SK-N-SH (cell line): ENCODE data around the gene EXOC4. TPM values are rescaled to one million over a fixed set of nuclear protein-coding genes. Genes with fewer than 3 reads are reported as not detected.

ENCODE experiments used
- CTCF ChIA-PET: fragments of 300-600, 350-600 bp; formaldehyde crosslinking; extraction: SDS; loops from one replicate; lab custom pipeline; 2021; lab: Yijun Ruan, JAX
- POLR2A ChIA-PET: fragments of 350-600 bp; sonication (Branson Sonifier 250); formaldehyde crosslinking; extraction: SDS; loops from one replicate; lab custom pipeline; 2020; ENCODE audit warnings: antibody characterized with exemption, inconsistent platforms; lab: Yijun Ruan, JAX
- DNase-seq: peaks from one replicate; pipeline ENCODE4 v3.0.0; 2012
- H2AFZ ChIP-seq: fragments of 200-600 bp; sonication (generic); 2 replicates; pipeline ENCODE4 v1.8.1; 2016; ENCODE audit warnings: antibody characterized with exemption, mild to moderate bottlenecking, low read depth
- H3F3A ChIP-seq: fragments of 200-600 bp; sonication (generic); replicated peaks from 2 replicates; pipeline ENCODE3; 2016; ENCODE audit warnings: antibody characterized with exemption, mild to moderate bottlenecking; ENCODE audit not compliant: insufficient read depth
- H3K27ac ChIP-seq, 2 experiments: fragments of 200-500 bp in 1 of 2; fragments of 200-600 bp in 1 of 2; sonication (Bioruptor generic) in 1 of 2; sonication (generic), shearing (Covaris generic) in 1 of 2; 2 replicates each; pipeline versions ENCODE4 v1.5.1 to v1.6.1; 2014 to 2016; ENCODE audit warnings: low read depth in 2 of 2, inconsistent platforms in 1 of 2, low read length in 1 of 2, mild to moderate bottlenecking in 1 of 2, mixed read lengths in 1 of 2
- H3K27me3 ChIP-seq: fragments of 200-600 bp; sonication (generic), shearing (Covaris generic); 2 replicates; pipeline ENCODE4 v1.6.1; 2016; ENCODE audit warnings: mixed run types; ENCODE audit not compliant: insufficient read depth
- H3K36me3 ChIP-seq, 2 experiments: fragments of 200-500 bp in 1 of 2; fragments of 200-600 bp in 1 of 2; sonication (Bioruptor generic) in 1 of 2; sonication (generic) in 1 of 2; replicated peaks in 1 of 2; 2 replicates each; pipeline versions ENCODE3 to v1.5.1; 2014 to 2016; ENCODE audit warnings: low read length in 1 of 2, mild to moderate bottlenecking in 1 of 2; ENCODE audit not compliant: insufficient read depth in 2 of 2, control insufficient read depth in 1 of 2
- H3K4me1 ChIP-seq, 2 experiments: fragments of 200-500 bp in 1 of 2; fragments of 200-600 bp in 1 of 2; sonication (Bioruptor generic) in 1 of 2; sonication (generic), shearing (Covaris generic) in 1 of 2; 2 replicates each; pipeline versions ENCODE4 v1.5.1 to v1.6.1; 2014 to 2016; ENCODE audit warnings: low read depth in 1 of 2, low read length in 1 of 2, mixed run types in 1 of 2; ENCODE audit not compliant: insufficient read depth in 2 of 2, control insufficient read depth in 1 of 2
- H3K4me2 ChIP-seq: fragments of 200-600 bp; sonication (generic), shearing (Covaris generic); 2 replicates; pipeline ENCODE4 v1.6.1; 2017; ENCODE audit warnings: mixed run types
- H3K4me3 ChIP-seq, 2 experiments: fragments of 200-500 bp in 1 of 2; fragments of 200-600 bp in 1 of 2; sonication (Bioruptor generic) in 1 of 2; sonication (generic), shearing (Covaris generic) in 1 of 2; 2 replicates each; pipeline versions ENCODE4 v1.5.1 to v1.8.1; 2014 to 2016; ENCODE audit warnings: low read depth in 2 of 2, inconsistent platforms in 1 of 2, low read length in 1 of 2, mild to moderate bottlenecking in 1 of 2, mixed read lengths in 1 of 2, moderate library complexity in 1 of 2
- H3K79me2 ChIP-seq: fragments of 200-600 bp; sonication (generic); 2 replicates; pipeline ENCODE4 v1.8.1; 2017; ENCODE audit warnings: mild to moderate bottlenecking; ENCODE audit not compliant: insufficient read depth
- H3K9ac ChIP-seq: fragments of 200-600 bp; sonication (generic); 2 replicates; pipeline ENCODE4 v1.6.1; 2017; ENCODE audit warnings: mixed run types
- H3K9me2 ChIP-seq: fragments of 200-600 bp; sonication (generic); 2 replicates; pipeline ENCODE4 v1.6.1; 2017; ENCODE audit warnings: mixed run types
- H3K9me3 ChIP-seq: fragments of 200-600 bp; sonication (generic); 2 replicates; pipeline ENCODE4 v1.6.1; 2017; ENCODE audit warnings: mixed run types, mild to moderate bottlenecking, moderate library complexity
- H4K20me1 ChIP-seq: fragments of 200-600 bp; sonication (generic); 2 replicates; pipeline ENCODE4 v1.6.1; 2017; ENCODE audit warnings: mild to moderate bottlenecking, mixed run types; ENCODE audit not compliant: insufficient read depth
- CHD2 ChIP-seq: fragments of 150-350 bp; IDR thresholded peaks from 2 replicates; pipeline ENCODE4 v1.6.1; 2018; ENCODE audit warnings: low read length; ENCODE audit not compliant: partially characterized antibody
- ELF1 ChIP-seq: IDR thresholded peaks from 2 replicates; pipeline ENCODE4 v1.4.0; 2012
- FOXJ3 ChIP-seq: sonication (generic); formaldehyde crosslinking; IDR thresholded peaks from 2 replicates; pipeline ENCODE4 v1.5.1; 2020; ENCODE audit warnings: mild to moderate bottlenecking, missing genetic modification reagents
- FOXM1 ChIP-seq: IDR thresholded peaks from 2 replicates; pipeline ENCODE4 v1.4.0; 2012; ENCODE audit warnings: low read depth, mild to moderate bottlenecking
- MXI1 ChIP-seq: IDR thresholded peaks from 2 replicates; pipeline ENCODE4 v1.6.1; 2012; ENCODE audit warnings: mild to moderate bottlenecking, low read depth, low read length, improper control_type of control experiment
- SMC3 ChIP-seq: IDR thresholded peaks from 2 replicates; pipeline ENCODE4 v1.6.1; 2012; ENCODE audit warnings: low read depth, low read length, improper control_type of control experiment
- whole genome bisulfite sequencing: methylation state at CpG from one replicate; pipeline ENCODE4 v1.1.6; 2017; ENCODE audit warnings: low lambda C conversion rate; 5-methylcytosine and 5-hydroxymethylcytosine counted together
- polyA plus RNA-seq, 3 experiments: library from polyadenylated mRNA; depleted of rRNA; stranded (reverse); fragments of >200 nt; gene quantifications; 2 replicates each; pipeline ENCODE4 v1.2.3, GENCODE V29; 2012
- TF ChIP-seq, protein P1 (sequence below): IDR thresholded peaks from 2 replicates; pipeline ENCODE4; 2012
- TF ChIP-seq, protein P2 (sequence below): IDR thresholded peaks from 2 replicates; pipeline ENCODE4 v1.4.0; 2012; ENCODE audit warnings: low read depth, borderline replicate concordance
- TF ChIP-seq, protein P3 (sequence below): fragments of 150-350 bp; IDR thresholded peaks from 2 replicates; pipeline ENCODE4 v1.6.1; 2017; ENCODE audit warnings: antibody characterized with exemption, low read length, low read depth, borderline replicate concordance
- TF ChIP-seq, protein P4 (sequence below): IDR thresholded peaks from 2 replicates; pipeline ENCODE4 v1.4.0; 2012; ENCODE audit warnings: low read depth
- TF ChIP-seq, protein P5 (sequence below): IDR thresholded peaks from 2 replicates; pipeline ENCODE4 v1.4.0; 2012; ENCODE audit warnings: low read depth, borderline replicate concordance
- TF ChIP-seq, protein P6 (sequence below): fragments of 200-600 bp; sonication (generic); IDR thresholded peaks from 2 replicates; pipeline ENCODE4 v1.6.1; 2017; ENCODE audit warnings: antibody characterized with exemption, mild to moderate bottlenecking, moderate library complexity
- TF ChIP-seq, protein P7 (sequence below): fragments of 150-350 bp; IDR thresholded peaks from 2 replicates; pipeline ENCODE4 v1.6.1; 2016; ENCODE audit warnings: mild to moderate bottlenecking, low read depth, low read length
- TF ChIP-seq, protein P8 (sequence below): IDR thresholded peaks from 2 replicates; pipeline ENCODE4 v1.6.1; 2012; ENCODE audit warnings: mild to moderate bottlenecking, low read depth, low read length, moderate library complexity

EXOC4 gene
- polyA plus RNA-seq, 1 of the 3 experiments (the other 2 are of a cell fraction): 37.3 TPM

DNA sequence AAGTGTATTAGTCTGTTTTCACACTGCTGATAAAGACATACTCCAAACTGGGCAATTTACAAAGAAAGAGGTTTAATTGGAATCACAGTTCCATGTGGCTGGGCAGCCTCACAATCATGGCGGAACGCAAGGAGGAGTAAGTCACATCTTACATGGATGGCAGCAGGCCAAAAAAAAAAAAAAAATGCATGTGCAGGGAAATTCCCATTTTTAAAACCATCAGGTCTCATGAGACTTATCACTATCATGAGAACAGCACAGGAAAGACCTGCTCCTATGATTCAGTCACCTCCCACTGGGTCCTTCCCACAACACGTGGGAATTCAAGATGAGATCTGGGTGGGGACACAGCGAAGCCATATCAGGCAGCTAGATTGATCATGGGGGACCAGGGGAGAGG is 136.8 kb downstream of the EXOC4 start (continued):
- TF ChIP-seq MXI1: no peak

DNA sequence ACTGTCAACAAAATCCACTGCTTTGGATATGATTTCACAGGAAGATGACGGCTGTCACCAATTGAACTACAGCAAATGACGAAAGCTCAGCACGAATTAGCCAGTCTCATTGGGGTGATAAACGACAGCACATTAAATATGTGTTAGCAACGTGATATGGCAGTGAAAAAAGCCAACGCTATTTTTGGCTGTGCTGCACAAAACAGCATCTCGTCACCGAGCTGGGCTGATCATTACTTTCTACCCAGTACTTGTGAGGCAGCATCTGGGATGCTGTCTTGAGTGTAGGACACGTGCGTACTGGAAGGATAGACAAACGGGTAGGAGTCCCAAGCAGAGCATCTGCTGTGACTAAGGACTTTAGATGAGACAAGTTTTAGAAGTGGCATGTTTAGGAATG is 138.3 kb downstream of the EXOC4 start:
- CTCF ChIA-PET: interaction anchor here (0.7 kb wide), 1 partner anchor 21 kb away, joined by 3 read pairs; no protein-coding TSS in a partner anchor

More for the DNA sequence above, 138.3 kb downstream of the EXOC4 start:
- Histone ChIP-seq H2AFZ (no peak overlapping the region), H4K20me1 (no peaks in the 10 kb centered on the region), H3K79me2 (no peaks in the 10 kb centered on the region; the same call in 1 of the 2 replicates), H3K9me2 (no peaks in the 10 kb centered on the region), H3K36me3 (peaks cover under 1 to 5% of the 10 kb centered on the region in 2 experiments), H3K4me2 (no peak overlapping the region), H3K27ac (no peak overlapping the region), H3K4me1 (peaks cover 0 to 3% of the 10 kb centered on the region in 2 experiments; a peak in 2 of 4 replicates), H3F3A (no peaks in the 10 kb centered on the region), H3K4me3 (no peak overlapping the region), H3K27me3 (no peaks in the 10 kb centered on the region), H3K9ac (no peak overlapping the region), H3K9me3 (no peaks in the 10 kb centered on the region)
- TF ChIP-seq, protein P1, sequence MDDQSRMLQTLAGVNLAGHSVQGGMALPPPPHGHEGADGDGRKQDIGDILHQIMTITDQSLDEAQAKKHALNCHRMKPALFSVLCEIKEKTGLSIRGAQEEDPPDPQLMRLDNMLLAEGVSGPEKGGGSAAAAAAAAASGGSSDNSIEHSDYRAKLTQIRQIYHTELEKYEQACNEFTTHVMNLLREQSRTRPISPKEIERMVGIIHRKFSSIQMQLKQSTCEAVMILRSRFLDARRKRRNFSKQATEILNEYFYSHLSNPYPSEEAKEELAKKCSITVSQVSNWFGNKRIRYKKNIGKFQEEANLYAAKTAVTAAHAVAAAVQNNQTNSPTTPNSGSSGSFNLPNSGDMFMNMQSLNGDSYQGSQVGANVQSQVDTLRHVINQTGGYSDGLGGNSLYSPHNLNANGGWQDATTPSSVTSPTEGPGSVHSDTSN: no peak
- TF ChIP-seq CHD2 (no peak), SMC3 (no peak), FOXJ3 (no peak), ELF1 (no peak), FOXM1 (no peak), MXI1 (no peak)
- TF ChIP-seq, protein P2, sequence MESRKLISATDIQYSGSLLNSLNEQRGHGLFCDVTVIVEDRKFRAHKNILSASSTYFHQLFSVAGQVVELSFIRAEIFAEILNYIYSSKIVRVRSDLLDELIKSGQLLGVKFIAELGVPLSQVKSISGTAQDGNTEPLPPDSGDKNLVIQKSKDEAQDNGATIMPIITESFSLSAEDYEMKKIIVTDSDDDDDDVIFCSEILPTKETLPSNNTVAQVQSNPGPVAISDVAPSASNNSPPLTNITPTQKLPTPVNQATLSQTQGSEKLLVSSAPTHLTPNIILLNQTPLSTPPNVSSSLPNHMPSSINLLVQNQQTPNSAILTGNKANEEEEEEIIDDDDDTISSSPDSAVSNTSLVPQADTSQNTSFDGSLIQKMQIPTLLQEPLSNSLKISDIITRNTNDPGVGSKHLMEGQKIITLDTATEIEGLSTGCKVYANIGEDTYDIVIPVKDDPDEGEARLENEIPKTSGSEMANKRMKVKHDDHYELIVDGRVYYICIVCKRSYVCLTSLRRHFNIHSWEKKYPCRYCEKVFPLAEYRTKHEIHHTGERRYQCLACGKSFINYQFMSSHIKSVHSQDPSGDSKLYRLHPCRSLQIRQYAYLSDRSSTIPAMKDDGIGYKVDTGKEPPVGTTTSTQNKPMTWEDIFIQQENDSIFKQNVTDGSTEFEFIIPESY: no peak
- TF ChIP-seq, protein P3, sequence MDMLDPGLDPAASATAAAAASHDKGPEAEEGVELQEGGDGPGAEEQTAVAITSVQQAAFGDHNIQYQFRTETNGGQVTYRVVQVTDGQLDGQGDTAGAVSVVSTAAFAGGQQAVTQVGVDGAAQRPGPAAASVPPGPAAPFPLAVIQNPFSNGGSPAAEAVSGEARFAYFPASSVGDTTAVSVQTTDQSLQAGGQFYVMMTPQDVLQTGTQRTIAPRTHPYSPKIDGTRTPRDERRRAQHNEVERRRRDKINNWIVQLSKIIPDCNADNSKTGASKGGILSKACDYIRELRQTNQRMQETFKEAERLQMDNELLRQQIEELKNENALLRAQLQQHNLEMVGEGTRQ: no peak
- TF ChIP-seq, protein P4, sequence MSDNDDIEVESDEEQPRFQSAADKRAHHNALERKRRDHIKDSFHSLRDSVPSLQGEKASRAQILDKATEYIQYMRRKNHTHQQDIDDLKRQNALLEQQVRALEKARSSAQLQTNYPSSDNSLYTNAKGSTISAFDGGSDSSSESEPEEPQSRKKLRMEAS: no peak
- TF ChIP-seq, protein P5, sequence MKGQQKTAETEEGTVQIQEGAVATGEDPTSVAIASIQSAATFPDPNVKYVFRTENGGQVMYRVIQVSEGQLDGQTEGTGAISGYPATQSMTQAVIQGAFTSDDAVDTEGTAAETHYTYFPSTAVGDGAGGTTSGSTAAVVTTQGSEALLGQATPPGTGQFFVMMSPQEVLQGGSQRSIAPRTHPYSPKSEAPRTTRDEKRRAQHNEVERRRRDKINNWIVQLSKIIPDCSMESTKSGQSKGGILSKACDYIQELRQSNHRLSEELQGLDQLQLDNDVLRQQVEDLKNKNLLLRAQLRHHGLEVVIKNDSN: no peak
- TF ChIP-seq, protein P6, sequence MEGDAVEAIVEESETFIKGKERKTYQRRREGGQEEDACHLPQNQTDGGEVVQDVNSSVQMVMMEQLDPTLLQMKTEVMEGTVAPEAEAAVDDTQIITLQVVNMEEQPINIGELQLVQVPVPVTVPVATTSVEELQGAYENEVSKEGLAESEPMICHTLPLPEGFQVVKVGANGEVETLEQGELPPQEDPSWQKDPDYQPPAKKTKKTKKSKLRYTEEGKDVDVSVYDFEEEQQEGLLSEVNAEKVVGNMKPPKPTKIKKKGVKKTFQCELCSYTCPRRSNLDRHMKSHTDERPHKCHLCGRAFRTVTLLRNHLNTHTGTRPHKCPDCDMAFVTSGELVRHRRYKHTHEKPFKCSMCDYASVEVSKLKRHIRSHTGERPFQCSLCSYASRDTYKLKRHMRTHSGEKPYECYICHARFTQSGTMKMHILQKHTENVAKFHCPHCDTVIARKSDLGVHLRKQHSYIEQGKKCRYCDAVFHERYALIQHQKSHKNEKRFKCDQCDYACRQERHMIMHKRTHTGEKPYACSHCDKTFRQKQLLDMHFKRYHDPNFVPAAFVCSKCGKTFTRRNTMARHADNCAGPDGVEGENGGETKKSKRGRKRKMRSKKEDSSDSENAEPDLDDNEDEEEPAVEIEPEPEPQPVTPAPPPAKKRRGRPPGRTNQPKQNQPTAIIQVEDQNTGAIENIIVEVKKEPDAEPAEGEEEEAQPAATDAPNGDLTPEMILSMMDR: no peak
- TF ChIP-seq, protein P7, sequence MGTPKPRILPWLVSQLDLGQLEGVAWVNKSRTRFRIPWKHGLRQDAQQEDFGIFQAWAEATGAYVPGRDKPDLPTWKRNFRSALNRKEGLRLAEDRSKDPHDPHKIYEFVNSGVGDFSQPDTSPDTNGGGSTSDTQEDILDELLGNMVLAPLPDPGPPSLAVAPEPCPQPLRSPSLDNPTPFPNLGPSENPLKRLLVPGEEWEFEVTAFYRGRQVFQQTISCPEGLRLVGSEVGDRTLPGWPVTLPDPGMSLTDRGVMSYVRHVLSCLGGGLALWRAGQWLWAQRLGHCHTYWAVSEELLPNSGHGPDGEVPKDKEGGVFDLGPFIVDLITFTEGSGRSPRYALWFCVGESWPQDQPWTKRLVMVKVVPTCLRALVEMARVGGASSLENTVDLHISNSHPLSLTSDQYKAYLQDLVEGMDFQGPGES: no peak
- TF ChIP-seq, protein P8, sequence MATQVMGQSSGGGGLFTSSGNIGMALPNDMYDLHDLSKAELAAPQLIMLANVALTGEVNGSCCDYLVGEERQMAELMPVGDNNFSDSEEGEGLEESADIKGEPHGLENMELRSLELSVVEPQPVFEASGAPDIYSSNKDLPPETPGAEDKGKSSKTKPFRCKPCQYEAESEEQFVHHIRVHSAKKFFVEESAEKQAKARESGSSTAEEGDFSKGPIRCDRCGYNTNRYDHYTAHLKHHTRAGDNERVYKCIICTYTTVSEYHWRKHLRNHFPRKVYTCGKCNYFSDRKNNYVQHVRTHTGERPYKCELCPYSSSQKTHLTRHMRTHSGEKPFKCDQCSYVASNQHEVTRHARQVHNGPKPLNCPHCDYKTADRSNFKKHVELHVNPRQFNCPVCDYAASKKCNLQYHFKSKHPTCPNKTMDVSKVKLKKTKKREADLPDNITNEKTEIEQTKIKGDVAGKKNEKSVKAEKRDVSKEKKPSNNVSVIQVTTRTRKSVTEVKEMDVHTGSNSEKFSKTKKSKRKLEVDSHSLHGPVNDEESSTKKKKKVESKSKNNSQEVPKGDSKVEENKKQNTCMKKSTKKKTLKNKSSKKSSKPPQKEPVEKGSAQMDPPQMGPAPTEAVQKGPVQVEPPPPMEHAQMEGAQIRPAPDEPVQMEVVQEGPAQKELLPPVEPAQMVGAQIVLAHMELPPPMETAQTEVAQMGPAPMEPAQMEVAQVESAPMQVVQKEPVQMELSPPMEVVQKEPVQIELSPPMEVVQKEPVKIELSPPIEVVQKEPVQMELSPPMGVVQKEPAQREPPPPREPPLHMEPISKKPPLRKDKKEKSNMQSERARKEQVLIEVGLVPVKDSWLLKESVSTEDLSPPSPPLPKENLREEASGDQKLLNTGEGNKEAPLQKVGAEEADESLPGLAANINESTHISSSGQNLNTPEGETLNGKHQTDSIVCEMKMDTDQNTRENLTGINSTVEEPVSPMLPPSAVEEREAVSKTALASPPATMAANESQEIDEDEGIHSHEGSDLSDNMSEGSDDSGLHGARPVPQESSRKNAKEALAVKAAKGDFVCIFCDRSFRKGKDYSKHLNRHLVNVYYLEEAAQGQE: no peak
- WGBS: 95% methylated on average over 11 of the region's 11 CpGs
- no peak for DNase-seq
- POLR2A ChIA-PET: no interaction called here
